SJCRH30 (cell line): ENCODE results near the gene XBP1. TPM values are rescaled to one million over a fixed set of nuclear protein-coding genes. Genes with fewer than 3 reads are reported as not detected.
"Not testable (repeated sequence)": the region's sequence is repeated elsewhere in the genome, so short reads cannot be mapped to it uniquely, and the experiment has no call there.

Experiments used
- DNase-seq, 2 experiments: peaks; one replicate each; pipeline ENCODE4 v3.0.0-alpha.2; 2015 to 2020
- H3K27ac ChIP-seq: fragments of 250-450 bp; sonication (Bioruptor Pico); 2 replicates; pipeline ENCODE4 v1.5.1; 2020; ENCODE audit warnings: mild to moderate bottlenecking, moderate library complexity
- H3K27me3 ChIP-seq: fragments of 250-450 bp; sonication (Bioruptor Pico); 2 replicates; pipeline ENCODE4 v1.5.1; 2020; ENCODE audit warnings: mild to moderate bottlenecking, moderate library complexity
- H3K36me3 ChIP-seq: fragments of 250-450 bp; sonication (Bioruptor Pico); 2 replicates; pipeline ENCODE4 v1.5.1; 2020; ENCODE audit warnings: mild to moderate bottlenecking, moderate library complexity
- H3K4me1 ChIP-seq: fragments of 250-450 bp; sonication (Bioruptor Pico); 2 replicates; pipeline ENCODE4 v1.5.1; 2020; ENCODE audit warnings: mild to moderate bottlenecking, moderate library complexity
- H3K4me3 ChIP-seq: fragments of 250-450 bp; sonication (Bioruptor Pico); 2 replicates; pipeline ENCODE4 v1.5.1; 2020; ENCODE audit warnings: mild to moderate bottlenecking, moderate library complexity
- H3K9me3 ChIP-seq: fragments of 250-450 bp; sonication (Bioruptor Pico); replicated peaks from 2 replicates; pipeline ENCODE4 v1.5.1; 2020; ENCODE audit warnings: mild to moderate bottlenecking, moderate library complexity
- total RNA-seq: library from RNA; depleted of rRNA; stranded (reverse); fragments of >200 nt; shearing (Covaris generic); gene quantifications from 2 replicates; pipeline ENCODE4 v1.2.3, GENCODE V29; 2014; rRNA removed

The XBP1 gene
- 71.6 and 80.2 TPM in 2 replicates for total RNA-seq

GRCh38 chr22:28800308-28801041, at the start of gene XBP1:
XBP1 (minus strand) TSS chr22:28800569.
- peak; percentile 87 to 92 for DNase-seq
- Histone ChIP-seq H3K9me3 (no peaks in the 10 kb centered on the region), H3K4me3 (peak within 1 kb of the TSS; percentile 82), H3K27ac (peak within 1 kb of the TSS; percentile 78), H3K4me1 (no peaks in the 10 kb centered on the region), H3K36me3 (peaks cover 26% of the 10 kb centered on the region), H3K27me3 (no peaks in the 10 kb centered on the region)

- H3K27me3 ChIP-seq, result no peaks in the 10 kb centered on the region
- H3K36me3 ChIP-seq, result no peaks in the 10 kb centered on the region
- H3K27ac ChIP-seq, result no peak overlapping the region
- no peak for DNase-seq
- no peak overlapping the region for H3K4me3 ChIP-seq
- no peaks in the 10 kb centered on the region for H3K4me1 ChIP-seq
- no peaks in the 10 kb centered on the region for H3K9me3 ChIP-seq
Measured at GRCh38 chr22:28846994-28847393, 46.6 kb upstream of the XBP1 start.

GRCh38 chr22:28844277-28844676, 43.9 kb upstream of the XBP1 start:
- not testable (repeated sequence) for H3K4me3 ChIP-seq, H3K27ac ChIP-seq, H3K4me1 ChIP-seq, DNase-seq, H3K9me3 ChIP-seq, H3K27me3 ChIP-seq, H3K36me3 ChIP-seq

- no peak for DNase-seq
- H3K9me3 ChIP-seq, result no peaks in the 10 kb centered on the region
- H3K27ac ChIP-seq, result no peak overlapping the region
- H3K4me3 ChIP-seq, result no peak overlapping the region
- no peaks in the 10 kb centered on the region for H3K36me3 ChIP-seq
- no peaks in the 10 kb centered on the region for H3K27me3 ChIP-seq
- H3K4me1 ChIP-seq, result no peaks in the 10 kb centered on the region
Measured at GRCh38 chr22:28843633-28844032, 43.3 kb upstream of the XBP1 start.

GRCh38 chr22:28841111-28841510, 40.7 kb upstream of the XBP1 start:
- Histone ChIP-seq H3K36me3 (no peaks in the 10 kb centered on the region), H3K9me3 (no peaks in the 10 kb centered on the region), H3K27ac (no peak overlapping the region), H3K27me3 (no peaks in the 10 kb centered on the region), H3K4me1 (no peaks in the 10 kb centered on the region), H3K4me3 (no peak overlapping the region)
- DNase-seq, result no peak

- Histone ChIP-seq H3K27ac (no peak overlapping the region), H3K9me3 (no peaks in the 10 kb centered on the region), H3K27me3 (no peaks in the 10 kb centered on the region), H3K4me1 (no peaks in the 10 kb centered on the region), H3K4me3 (no peak overlapping the region), H3K36me3 (no peaks in the 10 kb centered on the region)
- DNase-seq, result no peak
Measured at GRCh38 chr22:28838971-28839370, 38.6 kb upstream of the XBP1 start.

GRCh38 chr22:28837640-28838039, 37.3 kb upstream of the XBP1 start:
- no peaks in the 10 kb centered on the region for H3K4me1 ChIP-seq
- no peak for DNase-seq
- no peaks in the 10 kb centered on the region for H3K9me3 ChIP-seq
- H3K27ac ChIP-seq, result no peak overlapping the region
- no peaks in the 10 kb centered on the region for H3K27me3 ChIP-seq
- no peak overlapping the region for H3K4me3 ChIP-seq
- no peaks in the 10 kb centered on the region for H3K36me3 ChIP-seq

- no peaks in the 10 kb centered on the region for H3K9me3 ChIP-seq
- H3K4me1 ChIP-seq, result no peaks in the 10 kb centered on the region
- no peak overlapping the region for H3K4me3 ChIP-seq
- H3K36me3 ChIP-seq, result no peaks in the 10 kb centered on the region
- DNase-seq, result no peak
- H3K27me3 ChIP-seq, result no peaks in the 10 kb centered on the region
- H3K27ac ChIP-seq, result no peak overlapping the region
Measured at GRCh38 chr22:28835630-28836189, 35.3 kb upstream of the XBP1 start.

GRCh38 chr22:28833276-28833923, 33.0 kb upstream of the XBP1 start:
- H3K4me3 ChIP-seq, result no peak overlapping the region
- no peaks in the 10 kb centered on the region for H3K9me3 ChIP-seq
- H3K27me3 ChIP-seq, result no peaks in the 10 kb centered on the region
- H3K4me1 ChIP-seq, result no peaks in the 10 kb centered on the region
- no peak for DNase-seq
- no peaks in the 10 kb centered on the region for H3K36me3 ChIP-seq
- H3K27ac ChIP-seq, result no peak overlapping the region

- Histone ChIP-seq H3K27ac (no peak overlapping the region), H3K4me3 (no peak overlapping the region), H3K36me3 (no peaks in the 10 kb centered on the region), H3K4me1 (no peaks in the 10 kb centered on the region), H3K9me3 (no peaks in the 10 kb centered on the region), H3K27me3 (no peaks in the 10 kb centered on the region)
- DNase-seq, result no peak
Measured at GRCh38 chr22:28832731-28833130, 32.4 kb upstream of the XBP1 start.

- H3K27ac ChIP-seq, result no peak overlapping the region
- H3K27me3 ChIP-seq, result no peaks in the 10 kb centered on the region
- no peaks in the 10 kb centered on the region for H3K9me3 ChIP-seq
- H3K4me3 ChIP-seq, result no peak overlapping the region
- no peaks in the 10 kb centered on the region for H3K36me3 ChIP-seq
- H3K4me1 ChIP-seq, result no peaks in the 10 kb centered on the region
- no peak for DNase-seq
Measured at GRCh38 chr22:28831140-28832072, 31.0 kb upstream of the XBP1 start.

- DNase-seq, result peak in 1 of 2 experiments; percentile 25
- Histone ChIP-seq H3K9me3 (no peaks in the 10 kb centered on the region), H3K4me3 (no peak overlapping the region), H3K27ac (no peak overlapping the region), H3K36me3 (no peaks in the 10 kb centered on the region), H3K4me1 (no peaks in the 10 kb centered on the region), H3K27me3 (no peaks in the 10 kb centered on the region)
Measured at GRCh38 chr22:28830441-28830840, 30.1 kb upstream of the XBP1 start.

- H3K9me3 ChIP-seq, result no peaks in the 10 kb centered on the region
- no peaks in the 10 kb centered on the region for H3K27me3 ChIP-seq
- no peak overlapping the region for H3K27ac ChIP-seq
- H3K36me3 ChIP-seq, result no peaks in the 10 kb centered on the region
- DNase-seq, result peak; percentile 57 to 85
- H3K4me3 ChIP-seq, result no peak overlapping the region
- H3K4me1 ChIP-seq, result no peaks in the 10 kb centered on the region
Measured at GRCh38 chr22:28829358-28830181, 29.2 kb upstream of the XBP1 start.

- Histone ChIP-seq H3K27me3 (no peaks in the 10 kb centered on the region), H3K27ac (no peak overlapping the region), H3K9me3 (no peaks in the 10 kb centered on the region), H3K4me1 (peaks cover 12% of the 10 kb centered on the region; the same call in 1 of the 2 replicates), H3K4me3 (no peak overlapping the region), H3K36me3 (no peaks in the 10 kb centered on the region)
- no peak for DNase-seq
Measured at GRCh38 chr22:28826921-28827320, 26.6 kb upstream of the XBP1 start.
